ENCODE data around the gene PIGO. TPM values are rescaled to one million over a fixed set of nuclear protein-coding genes. Genes with fewer than 3 reads are reported as not detected.

PIGO gene
- 10 to 100 TPM; 20.7 to 40.7 (median 32.9) TPM for polyA plus RNA-seq (ENCODE audit: insufficient read length in 4 of 4)

DNA sequence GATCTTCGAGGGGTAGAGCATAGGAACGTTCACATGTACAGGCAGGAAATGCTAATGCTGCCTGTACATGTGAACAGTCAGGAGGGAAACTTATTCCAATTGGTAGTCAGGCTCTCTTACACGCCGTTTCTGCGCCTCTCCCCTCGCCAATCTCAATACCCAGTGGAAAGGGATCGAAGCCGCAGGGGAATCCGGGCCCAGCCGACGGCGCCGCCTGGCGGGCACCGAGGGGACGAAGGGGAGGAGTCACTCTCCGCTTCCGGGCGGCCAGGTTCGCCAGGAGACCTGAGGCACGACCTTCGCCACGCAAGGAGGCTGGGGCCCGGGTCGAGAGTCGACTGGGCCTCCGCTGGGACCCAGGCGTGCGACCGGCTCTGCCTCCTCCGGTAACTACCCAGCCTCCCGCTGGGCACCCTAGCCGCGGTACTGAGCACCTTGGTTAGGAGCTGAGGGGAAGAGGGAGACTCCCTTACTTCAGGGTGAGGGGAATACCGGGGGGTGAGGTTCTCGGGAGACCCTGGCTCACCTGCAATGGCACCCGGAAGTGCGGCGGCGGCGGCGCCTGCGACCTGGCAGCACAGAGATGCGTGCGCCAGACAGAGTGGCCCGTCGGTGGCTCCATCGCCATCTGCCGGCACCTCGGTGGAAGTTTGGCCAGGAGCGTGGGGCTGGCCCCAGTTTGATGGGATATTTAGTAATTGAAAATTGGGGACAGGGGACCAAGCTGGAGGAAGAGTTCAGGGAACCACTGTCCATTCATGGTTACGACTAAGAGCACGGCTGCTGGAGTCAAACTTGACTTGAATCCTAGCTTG, at the start of gene PIGO:
Gene PIGO, minus strand, starts transcription at position 557 of the 815 bp plus-strand sequence. CDS start 1,026 bp downstream, outside the sequence.
- peak in 2 of 4 donors; percentile 67 to 76 for DNase-seq (ENCODE audit: low read depth in 4 of 4, low spot score in 3 of 4)

DNA sequence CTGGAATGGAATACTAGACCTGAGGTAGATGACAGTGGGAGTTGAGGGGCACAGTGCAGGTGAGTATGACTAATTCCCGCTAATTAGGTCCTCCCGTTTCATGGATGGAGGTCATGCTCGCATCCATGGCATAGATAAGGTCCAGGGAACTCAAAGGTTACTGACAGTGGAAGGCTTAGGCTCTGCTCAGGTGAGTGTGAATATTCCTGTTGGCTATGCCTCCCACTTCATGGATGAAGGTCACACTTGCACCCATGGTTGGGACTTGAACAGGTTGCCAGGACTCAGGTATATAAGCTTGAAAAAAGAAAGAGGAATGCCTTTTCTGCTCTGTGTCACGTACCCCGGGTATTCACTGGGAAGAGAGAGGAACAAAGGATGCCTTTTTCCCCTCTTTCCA, 45.6 kb upstream of the PIGO start:
- no peak for DNase-seq (ENCODE audit: low read depth in 4 of 4, low spot score in 3 of 4)

DNA sequence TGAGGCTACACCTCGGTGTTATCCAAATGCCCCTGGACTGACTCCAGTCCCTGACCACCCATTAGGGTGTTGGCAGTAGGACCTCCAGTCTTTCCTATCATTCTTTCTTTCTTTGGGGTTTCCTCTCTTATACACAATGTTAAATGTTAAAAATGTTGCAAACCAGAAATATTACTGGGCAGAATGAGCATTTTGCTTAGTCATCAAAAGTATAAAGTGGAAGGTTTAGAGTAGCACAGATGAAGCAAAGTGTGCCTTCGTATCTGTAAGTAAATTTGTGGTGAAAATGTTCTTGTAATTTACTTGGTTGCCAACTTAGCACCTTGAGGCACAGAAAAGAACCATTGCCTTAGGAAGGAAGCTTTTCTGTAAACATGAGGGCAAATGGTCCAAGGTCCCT, 43.7 kb upstream of the PIGO start:
- no peak for DNase-seq (ENCODE audit: low read depth in 4 of 4, low spot score in 3 of 4)

DNA sequence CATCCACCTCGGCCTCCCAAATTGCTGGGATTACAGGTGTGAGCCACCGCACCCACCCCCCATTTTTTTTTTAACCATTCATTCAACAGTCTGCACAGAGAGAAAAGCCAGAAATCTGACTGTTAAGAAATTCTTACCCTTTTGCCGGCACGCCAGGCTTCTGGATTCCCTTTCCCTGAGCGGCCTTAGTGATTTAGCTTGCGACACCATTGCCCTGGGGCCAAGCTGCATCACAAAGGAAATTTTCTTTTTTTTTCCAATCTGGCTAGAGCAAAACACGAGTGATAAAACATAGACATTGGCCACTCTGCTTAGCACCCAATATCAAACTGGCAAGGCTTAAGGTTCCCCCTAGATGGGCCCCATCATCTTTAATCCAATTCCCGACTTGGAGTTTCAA, 40.5 kb upstream of the PIGO start:
- DNase-seq (ENCODE audit: low read depth in 4 of 4, low spot score in 3 of 4), result no peak

DNA sequence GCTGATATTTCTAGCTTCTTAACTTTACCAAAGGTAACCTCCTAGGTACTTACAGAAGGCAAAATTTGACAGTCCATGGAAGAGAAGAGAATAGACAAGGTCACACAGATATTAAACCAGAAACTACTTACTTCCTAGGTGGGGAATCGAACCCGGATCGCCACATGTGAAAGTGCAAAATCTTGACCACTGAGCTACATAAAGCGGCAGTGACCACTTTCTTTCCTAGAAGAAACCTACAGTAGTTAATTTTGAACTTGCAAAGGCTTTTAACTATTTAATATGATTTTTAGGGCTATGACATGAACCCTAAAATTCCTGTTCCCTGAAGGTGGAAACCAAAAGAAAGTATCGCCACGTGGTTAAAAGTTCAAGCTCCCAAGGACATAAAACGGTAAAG, 39.6 kb upstream of the PIGO start:
- no peak for DNase-seq (ENCODE audit: low read depth in 4 of 4, low spot score in 3 of 4)

DNA sequence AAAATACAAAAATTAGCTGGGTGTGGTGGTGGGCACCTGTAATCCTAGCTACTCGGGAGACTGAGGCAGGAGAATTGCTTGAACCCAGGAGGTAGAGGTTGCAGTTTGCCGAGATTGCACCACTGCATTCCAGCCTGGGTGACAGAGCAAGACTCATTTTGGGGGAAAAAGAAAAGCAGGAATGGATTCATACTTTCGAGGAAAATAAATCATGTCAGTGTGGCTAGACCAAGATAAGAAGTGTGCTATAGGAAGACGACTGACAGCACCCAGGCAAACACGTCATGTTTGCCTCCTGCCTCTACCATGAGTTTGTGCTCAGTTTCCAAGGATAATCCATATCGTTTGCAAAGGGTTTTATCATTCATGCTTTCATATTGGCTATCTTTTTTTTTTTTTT, 38.5 kb upstream of the PIGO start:
- DNase-seq (ENCODE audit: low read depth in 4 of 4, low spot score in 3 of 4), result no peak

DNA sequence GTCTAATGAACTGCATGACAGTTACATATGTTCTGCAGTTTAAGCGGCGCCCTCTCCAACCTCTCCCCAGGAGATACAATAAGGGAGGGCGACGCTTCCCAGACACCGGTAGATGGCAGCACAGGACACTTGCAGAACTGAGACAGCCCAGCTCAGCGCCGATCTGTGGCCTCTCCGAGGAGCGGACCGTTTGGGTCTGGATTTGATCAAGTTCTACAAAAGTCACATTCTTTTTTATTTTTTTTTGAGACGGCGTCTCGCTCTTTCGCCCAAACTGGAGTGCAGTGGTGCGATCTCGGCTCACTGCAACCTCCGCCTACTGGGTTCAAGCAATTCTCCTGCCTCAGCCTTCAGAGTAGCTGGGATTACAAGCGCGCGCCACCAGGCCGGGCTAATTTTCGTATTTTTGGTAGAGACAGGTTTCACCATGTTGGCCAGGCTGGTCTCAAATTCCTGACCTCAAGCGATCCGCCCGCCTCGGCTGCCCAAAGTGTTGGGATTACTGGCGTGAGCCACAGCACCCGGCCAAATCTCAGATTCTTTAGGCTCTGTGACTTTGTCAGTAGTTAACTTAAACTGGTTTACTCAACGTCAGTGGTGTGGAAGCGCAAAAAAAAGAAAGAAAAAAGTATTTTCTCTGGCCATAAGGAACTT, 20.6 kb upstream of the PIGO start:
- peak; percentile 84 to 92 (median 84) for DNase-seq (ENCODE audit: low read depth in 4 of 4, low spot score in 3 of 4)

DNA sequence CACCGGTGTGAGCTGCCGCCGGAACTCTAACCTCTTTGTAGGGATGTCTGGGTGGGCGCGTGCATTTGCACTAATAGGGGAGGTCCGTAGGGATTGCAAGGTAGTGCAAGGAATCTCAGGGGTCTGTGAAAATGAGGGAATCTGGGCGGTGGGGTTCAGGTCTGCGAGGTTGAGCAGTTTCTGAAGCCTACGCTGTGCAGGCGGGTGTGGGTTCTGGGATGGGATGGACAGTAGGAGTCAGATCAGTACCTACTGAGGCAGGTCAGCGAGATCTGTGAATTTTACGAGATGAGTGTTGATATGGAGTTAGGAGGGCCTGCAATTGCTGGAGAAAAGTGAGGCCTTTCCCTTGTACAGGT, 20.1 kb upstream of the PIGO start:
- DNase-seq (ENCODE audit: low read depth in 4 of 4, low spot score in 3 of 4), result no peak

DNA sequence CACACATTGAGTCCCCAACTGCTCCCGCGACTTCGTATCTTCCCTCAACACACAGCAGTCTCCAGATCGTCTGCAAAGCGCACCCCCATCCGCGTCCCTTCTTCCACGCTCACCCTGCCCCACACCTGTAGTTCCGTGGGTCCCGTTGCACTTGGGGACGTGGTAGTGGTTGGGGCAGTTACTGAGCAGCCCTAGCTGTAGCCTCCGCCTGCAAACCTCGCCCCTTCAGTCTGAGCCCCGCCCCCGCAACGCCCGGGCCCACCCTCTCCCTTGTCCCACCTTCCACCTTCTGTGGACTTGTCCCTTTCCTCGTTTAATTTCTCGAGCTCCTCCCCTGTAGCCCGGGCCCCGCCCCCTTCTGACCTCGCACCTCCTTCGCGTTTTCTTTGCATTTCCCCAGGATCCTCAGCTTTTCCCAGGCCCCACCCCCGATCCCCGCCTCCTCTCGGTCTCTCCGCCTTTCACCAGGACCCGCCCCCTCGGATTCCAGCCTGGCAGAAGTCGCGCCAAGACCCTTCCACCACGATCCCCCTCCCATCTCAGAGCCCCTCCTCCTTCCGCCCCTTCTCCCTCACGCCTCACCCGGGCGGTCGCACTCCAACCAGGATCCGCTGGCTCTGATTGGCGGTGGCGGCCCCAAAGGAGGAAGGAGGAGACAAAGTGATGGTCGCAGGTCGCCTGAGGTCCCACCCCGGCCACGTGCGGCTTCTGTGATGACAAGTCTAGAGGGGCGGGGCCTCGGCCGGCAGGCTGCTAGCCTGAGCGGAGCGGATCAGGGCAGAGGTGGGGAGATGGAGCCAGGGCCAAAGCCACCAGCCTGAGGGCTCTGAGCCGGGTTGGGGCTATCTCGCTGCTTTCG, 19.5 kb upstream of the PIGO start, which contains the start of gene ATOSB:
Gene ATOSB, minus strand, starts transcription at position 183 of the 859 bp plus-strand sequence. CDS start 7,588 bp downstream, outside the sequence.
- peak; percentile 93 to 96 (median 94) for DNase-seq (ENCODE audit: low read depth in 4 of 4, low spot score in 3 of 4)

DNA sequence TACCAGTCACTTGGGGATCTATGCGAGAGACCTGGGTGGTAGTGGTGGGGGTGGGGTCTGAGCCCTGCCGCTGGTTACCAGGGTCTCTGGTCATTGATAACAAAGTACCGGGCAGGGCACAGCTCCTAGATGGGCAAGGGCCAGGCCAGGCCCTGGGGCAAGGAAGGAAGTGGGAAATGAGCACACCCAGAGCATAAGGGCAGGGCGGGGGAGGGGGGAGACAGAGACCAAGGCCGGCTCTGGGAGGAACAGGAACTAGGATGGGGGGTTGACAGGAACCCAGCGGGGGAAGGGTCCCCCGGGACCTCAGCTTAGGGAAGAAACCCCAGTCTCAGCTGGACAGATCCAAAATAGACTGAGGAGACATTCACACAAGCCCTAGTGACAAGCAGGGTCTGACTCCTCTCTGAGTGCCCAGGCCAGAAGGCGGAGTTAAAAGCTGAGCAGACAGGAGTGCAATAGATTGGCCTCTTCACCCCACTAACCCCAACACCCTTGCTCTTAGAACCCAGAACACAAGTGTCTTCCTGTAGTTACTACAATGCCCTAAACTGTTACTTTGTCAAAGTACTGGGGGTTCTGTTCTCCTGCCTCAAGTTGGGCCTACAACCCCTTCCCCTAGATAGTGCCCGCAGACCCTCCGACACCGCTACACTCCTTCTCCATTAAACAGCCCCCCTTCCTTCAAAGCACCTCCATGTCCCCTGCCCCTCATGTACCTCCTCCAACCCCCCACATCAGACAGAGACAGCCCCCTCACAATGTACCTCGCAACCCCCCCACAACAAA, 18.6 kb upstream of the PIGO start:
- DNase-seq (ENCODE audit: low read depth in 4 of 4, low spot score in 3 of 4), result no peak

DNA sequence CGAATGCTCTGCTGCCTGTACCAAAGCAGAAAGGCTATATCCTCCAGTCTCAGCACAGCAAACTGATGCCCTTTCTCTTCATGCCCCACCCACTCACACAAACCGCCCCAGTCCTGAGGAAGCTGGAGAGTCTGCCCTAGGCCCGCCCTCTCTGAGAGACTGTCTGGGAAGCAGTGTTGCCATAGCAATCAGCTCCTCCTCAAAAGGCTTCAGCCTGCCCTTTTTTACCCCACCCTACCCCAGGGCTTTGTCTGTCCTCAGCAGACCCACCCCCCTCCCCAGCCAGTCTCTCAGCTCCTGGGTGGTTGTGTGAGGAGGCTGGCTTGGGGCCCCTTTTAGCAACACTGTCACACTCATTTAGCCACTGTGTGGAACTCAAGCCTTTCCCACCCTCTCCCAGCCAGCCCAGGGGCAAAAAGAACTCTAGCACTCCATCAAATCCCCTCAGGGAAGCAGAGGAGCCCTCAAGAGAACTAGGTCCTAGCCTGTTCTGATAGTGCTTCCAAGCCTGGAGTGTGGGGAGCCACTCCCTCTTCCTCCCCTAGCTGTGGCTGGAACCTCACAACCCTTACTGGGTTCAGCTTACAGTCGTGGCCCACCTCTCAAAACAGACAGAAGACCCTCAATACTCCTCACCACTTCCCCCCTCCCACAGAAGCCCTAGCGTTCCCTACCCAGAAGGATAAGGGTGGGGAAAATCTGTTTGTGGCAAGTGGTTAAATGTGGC, 17.9 kb upstream of the PIGO start:
- peak in 2 of 4 donors; percentile 53 to 65 for DNase-seq (ENCODE audit: low read depth in 4 of 4, low spot score in 3 of 4)

DNA sequence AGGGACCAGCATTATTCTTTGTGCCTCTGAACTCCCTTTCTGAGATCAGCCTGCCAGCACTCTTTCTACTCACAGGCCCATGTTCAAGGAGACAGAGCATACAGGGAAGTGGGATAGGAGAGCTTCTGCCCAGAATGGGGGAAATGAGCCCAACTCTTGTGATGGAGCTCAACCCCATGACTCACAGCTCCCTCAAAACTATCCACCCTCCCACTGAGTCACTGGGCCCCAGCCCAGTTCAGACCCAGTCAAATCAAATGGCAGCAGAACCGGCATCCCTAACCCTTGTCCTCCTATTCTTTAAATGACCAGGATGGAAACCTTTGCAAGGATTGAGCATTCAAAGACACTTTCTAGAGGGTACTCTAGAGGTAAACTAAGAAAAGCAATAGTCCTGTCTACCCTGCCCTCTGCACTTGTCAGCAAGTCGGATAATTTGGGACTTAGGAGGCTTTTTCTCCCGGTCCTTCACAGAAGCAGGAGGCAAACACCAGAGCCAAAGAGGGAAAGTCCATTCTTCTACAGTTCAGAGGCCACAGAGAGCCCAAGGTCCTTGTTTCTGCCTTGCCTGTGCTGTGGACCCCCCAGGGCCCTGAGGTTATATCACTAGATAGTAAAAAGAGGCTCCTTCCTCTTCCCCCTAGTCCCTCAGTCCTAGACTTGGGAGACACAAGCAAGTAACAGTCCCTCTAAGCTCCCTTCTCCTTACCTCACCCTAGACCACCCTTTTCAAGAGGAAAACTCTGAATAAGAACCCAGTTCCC, 16.0 kb upstream of the PIGO start:
- DNase-seq (ENCODE audit: low read depth in 4 of 4, low spot score in 3 of 4), result no peak

DNA sequence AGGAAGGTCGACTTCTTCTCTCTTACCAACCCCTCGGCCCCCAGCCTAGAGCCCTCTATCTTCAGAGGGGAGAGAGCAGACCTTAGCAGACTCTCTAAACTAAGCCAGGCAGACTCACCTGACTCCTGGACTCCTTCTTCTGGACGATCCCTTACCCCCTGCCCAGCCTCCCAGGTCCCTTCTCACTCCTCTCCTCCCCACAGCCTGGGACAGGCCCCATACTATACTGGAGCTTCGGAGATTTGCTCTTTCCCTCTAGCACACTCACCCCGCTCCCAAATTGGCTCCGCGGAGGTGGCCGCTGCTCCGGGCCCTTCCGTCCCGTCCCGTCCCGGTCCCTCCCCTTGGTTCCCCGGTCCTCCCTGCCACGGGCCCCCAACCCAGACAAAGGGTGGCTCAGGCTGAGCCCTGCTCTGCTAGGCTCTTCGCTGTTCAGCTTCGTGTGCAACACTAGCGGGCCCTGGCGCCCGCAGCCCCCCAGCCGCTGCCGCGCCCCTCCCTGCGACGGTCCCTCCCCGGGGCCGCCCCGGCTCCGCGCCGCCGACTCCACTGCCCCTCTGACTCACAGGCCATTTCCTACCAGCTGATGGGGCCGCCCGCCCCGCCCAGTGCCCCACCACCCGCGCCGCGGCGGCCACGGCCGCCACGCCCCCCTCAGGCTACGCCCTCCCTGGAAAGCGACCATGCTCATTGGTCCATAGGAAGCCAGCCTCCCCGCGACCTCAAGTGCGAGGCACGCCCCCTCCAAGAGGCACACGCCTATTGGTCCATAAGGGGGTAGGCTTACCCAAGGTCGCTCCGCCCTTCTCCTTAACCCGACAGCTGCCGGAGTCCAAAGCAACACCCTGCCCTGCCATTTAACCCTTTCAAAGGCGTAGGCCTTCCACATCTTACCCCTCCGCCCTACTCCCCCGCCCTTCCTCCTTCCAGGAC, 14.9 kb upstream of the PIGO start:
- peak; percentile 90 to 94 (median 93) for DNase-seq (ENCODE audit: low read depth in 4 of 4, low spot score in 3 of 4)

DNA sequence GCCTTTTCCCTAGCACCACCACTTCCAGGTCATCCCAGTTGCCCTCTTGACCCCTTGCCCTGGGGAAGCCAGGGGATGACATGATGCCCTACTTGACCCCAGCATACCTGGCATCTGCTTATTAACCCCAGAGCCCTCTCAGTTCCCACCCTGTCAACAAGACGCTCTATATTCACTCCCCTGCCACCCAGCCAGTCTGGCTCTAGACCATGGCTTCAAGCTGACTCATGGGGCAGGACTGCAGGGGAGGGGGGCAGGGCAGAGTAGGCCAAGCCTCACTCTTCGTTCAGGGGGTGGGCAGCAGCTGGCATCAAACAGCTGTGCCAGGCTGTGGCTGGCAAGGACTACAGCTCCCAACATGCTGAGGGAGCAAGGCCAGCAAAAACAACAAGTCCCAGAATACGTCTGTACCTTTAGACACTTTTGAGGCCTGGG, 14.0 kb upstream of the PIGO start:
- DNase-seq (ENCODE audit: low read depth in 4 of 4, low spot score in 3 of 4), result no peak

DNA sequence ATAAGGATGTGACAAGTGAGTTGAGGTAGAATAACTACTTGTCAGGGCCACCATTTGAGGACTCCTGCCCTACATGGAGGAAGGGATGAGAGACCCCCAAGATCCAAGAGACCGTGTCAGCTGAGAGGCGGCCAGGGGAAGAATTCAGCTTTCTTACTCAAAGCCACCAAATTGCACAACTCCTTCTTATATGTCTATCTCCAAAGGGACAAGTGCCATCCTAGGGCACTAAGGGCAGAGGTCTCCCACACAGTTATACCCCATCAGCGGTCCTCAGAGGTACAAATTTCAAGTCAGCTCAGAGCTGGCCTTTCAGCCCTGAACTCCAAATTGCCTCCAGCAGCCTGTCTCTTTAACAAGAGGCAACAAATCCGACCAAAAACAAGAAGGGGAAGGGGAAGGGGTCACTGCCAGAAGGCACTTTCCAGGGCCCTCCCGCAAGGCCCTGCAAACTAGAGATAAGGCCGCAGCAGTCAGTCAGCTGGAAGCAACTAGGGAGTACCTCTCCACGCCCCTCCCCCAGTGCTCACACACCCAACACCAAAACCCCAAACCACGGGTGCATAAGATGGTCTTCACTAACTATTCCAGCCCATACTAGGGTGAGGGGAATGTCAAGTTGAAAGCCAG, 12.7 kb upstream of the PIGO start:
- no peak for DNase-seq (ENCODE audit: low read depth in 4 of 4, low spot score in 3 of 4)

DNA sequence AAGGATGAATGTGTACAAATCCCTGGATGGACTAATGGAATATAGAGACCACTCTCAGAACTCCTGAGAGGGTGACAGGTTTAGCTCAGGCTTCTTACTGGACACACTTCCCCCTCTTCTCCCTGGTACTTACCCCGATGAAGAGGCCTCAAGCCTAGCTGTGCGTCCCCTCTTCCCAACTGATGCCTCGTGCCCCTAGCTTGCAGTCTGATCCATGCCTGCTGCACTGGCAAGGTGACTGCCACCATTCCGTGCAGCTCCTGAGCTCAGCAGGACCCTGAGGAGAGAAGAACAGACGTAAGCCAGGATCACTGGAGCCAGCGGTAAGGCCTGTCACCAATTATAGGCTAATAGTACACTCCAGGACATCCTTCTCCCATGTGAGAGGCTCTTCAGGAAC, 12.1 kb upstream of the PIGO start:
- no peak for DNase-seq (ENCODE audit: low read depth in 4 of 4, low spot score in 3 of 4)

All from left renal pelvis (tissue), 4 donors.